Amniotic stem cell (primary cell): ENCODE measurements around the gene ANKRD13B.
"Not testable (repeated sequence)": the region's sequence is repeated elsewhere in the genome, so short reads cannot be mapped to it uniquely, and the experiment has no call there.

Experiments
- DNase-seq: peaks from one replicate; lab custom pipeline; 2025; lab: John Stamatoyannopoulos, UW

ANKRD13B gene

GRCh38 chr17:29592850-29593551 lies at the start of gene ANKRD13B:
TSS of gene ANKRD13B (plus strand) at chr17:29593132. CDS start at chr17:29593622, 490 bp downstream.
- DNase-seq: no peak

DNA sequence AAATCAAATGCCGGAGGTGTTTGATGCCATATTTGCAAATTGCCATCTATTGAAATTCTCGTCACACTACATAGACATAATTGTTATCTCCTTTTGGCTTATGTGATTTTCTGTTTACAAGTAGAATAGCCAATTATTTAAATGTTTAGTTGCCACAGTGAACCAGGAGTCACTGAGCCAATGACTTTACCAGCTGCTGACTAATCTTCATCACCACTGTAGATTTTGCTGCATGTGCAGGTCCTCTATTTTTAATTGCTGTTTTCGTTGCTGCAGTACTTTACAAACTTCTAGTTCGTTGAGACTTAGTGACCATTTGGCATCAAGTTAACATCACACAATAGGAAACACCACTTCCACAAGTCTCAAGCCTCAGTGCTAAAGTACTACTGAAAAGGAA lies 48.9 kb upstream of the ANKRD13B start:
- no peak for DNase-seq

DNA sequence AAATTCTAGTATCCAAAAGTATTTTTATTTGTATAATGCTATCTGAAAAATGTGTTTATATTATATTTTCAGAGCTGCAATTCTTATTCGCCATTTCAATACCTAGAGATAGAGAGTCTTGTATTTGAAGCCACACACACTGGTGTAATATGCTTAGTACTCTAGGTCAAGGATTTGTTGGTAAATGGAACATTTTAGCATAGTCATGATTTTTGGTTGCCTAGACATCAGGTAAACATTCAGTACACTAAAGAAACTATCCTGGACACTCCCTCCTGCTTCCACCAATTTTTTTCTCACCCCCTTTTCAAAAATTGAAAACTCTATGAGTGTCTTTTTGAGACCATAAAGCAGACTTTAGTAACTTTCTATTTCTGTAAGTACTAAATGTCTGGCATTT lies 46.8 kb upstream of the ANKRD13B start:
- DNase-seq: no peak

GRCh38 chr17:29546830-29547229 lies 46.1 kb upstream of the ANKRD13B start:
- no peak for DNase-seq

- no peak for DNase-seq
These were observed 43.6 kb upstream of the ANKRD13B start for GRCh38 chr17:29549177-29549923.

GRCh38 chr17:29555840-29556239 lies 37.1 kb upstream of the ANKRD13B start:
- DNase-seq: no peak

DNA sequence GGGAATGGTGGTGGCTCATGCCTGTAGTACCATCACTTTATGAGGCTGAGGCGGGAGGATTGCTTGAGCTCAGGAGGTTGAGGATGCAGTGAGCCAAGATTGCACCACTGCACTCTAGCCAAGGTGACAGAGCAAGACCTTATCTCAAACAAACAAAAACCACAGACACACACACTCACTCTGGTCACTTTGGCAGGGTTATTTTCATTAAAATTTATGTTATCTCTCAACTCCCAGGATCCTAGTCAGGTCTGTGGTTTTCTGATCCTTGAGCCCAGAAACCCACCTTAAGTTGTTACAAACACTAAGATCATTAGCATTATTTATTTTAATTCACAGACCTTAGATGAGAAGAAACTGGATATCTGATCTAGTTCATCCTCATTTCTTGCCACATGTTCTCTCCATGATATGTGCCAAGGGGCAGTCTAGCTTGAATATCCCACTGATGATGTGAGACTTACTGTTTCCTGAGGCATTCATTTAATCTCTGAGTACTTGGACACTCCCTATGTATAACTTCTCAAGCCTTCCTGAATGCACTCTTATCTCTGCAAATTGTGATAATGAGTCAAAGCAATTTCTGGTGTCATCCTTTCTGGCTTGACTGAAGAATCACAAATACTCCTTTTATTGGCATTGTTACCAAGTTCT lies 35.7 kb upstream of the ANKRD13B start:
- no peak for DNase-seq

DNA sequence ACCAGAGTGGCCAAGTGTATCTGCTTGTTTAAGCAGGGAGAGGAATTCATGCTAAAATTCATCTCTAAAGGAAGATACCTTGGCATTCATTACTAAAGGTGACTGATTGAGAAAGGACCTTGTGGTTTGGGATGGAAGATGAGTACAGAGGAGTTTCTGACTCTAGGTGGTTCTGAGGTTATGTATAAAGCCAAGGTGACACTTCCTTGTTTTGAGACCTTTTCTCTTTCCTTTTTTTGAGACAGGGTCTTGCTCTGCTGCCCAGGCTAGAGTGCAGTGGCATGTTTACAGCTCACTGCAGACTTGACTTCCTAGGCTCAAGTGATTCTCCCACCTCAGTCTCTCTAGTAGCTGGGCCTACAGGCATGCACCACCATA lies 35.2 kb upstream of the ANKRD13B start:
- DNase-seq: no peak

DNA sequence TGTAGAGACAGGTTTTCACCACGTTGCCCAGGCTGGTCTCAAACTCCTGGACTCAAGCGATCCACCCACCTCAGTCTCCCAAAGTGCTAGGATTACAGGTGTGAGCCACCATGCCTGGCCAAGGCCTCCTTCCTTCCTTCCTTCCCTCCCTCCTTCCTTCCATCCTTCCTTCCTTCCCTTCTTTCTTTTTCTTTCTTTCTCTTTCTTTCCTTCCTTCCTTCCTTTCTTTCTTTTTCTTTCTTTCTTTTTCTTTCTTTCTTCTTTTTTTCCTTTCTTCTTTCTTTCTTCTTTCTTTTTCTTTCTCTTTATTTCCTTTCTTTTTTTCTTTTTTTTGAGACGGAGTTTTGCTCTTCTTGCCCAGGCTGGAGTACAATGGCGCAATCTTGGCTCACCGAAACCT lies 34.8 kb upstream of the ANKRD13B start:
- DNase-seq: not testable (repeated sequence)

DNA sequence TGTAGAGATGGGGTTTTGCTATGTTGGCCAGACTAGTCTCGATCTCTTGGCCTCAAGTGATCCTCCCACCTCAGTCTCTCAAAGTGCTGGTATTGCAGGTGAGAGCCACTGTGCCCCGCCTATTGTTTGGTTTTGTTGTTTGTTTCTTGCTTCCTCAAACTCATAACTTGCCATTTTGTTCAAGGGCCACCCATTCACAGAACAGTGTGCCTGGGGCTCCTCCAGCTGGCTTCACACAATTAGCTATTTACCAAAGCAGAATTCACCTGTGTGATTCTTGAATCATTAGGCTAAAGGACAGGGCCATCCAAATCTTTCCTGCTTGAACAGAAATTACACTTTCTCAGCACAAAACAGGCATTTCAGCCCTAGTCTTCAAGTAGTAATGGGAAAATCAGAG lies 33.3 kb upstream of the ANKRD13B start:
- no peak for DNase-seq

- DNase-seq: no peak
These were observed 32.6 kb upstream of the ANKRD13B start for GRCh38 chr17:29560316-29560715.

DNA sequence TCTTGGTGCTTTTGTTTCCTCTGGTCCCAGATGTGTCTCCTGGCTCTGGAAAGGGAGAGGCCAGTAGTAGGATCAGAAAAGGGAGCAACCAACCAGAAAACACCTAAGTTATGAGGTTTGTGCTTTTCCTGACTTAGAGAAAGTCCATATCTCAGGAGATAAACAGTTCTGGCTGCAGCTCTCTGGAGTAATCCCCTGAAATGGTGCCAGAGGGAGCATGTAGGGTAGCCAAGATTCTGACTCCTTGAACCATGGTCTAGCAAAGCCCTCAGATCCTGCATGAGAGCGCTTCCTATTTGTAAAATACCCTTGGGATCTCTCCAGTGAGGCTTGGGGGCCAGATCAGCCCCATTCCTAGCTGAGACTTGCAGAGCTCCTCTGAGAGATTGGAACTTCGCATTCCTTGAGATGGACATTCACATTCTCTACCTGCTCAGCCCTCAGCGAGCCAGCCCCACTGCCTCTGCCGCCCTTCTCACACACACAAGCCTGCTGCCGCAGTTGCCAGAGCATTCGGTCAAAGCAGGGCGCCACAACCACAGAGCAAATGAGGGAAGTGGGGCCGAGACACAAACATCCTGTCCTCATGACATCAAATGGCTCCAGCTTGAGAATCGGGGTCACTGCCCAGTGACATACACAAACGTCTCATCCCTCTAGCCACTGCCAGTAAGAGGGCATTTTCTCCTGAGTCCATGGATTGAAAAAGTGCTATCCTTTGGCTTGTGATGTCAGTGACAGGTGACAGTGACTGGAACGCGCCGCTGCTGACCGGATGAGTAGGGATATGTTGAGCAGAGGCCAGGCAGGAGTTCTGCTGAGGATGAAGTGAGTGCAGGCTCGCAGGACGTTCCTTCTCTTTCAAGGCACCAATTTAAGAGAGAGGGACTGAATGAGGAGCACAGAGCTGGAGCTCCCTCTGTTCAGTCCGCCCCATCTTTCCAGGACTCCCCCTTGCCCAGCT lies 31.1 kb upstream of the ANKRD13B start:
- DNase-seq: no peak

GRCh38 chr17:29562615-29563014 lies 30.3 kb upstream of the ANKRD13B start:
- no peak for DNase-seq

GRCh38 chr17:29563816-29564215 lies 29.1 kb upstream of the ANKRD13B start:
- DNase-seq: no peak

- no peak for DNase-seq
These were observed 27.1 kb upstream of the ANKRD13B start for GRCh38 chr17:29565643-29566472.

GRCh38 chr17:29566473-29567303 lies 26.2 kb upstream of the ANKRD13B start, which contains the start of gene ABHD15:
TSS of gene ABHD15 (minus strand) at chr17:29567037. CDS start at chr17:29566966, 71 bp downstream.
- no peak for DNase-seq

DNA sequence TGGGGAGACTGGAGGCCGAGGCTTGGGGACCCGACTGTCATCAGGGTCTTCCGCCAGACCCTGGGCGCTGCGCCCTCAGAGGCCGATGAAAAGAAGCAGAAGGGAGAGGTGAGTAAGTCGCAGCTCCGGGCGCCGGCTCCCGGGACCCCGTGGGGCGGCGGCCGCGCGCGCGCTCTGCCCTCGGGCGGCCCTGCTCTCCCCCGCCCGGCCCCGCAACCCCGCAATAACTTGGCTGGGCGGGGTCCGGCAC lies 25.7 kb upstream of the ANKRD13B start:
- DNase-seq: no peak

- no peak for DNase-seq
These were observed 25.2 kb upstream of the ANKRD13B start for GRCh38 chr17:29567554-29568330.
